AG08395 (cell line): ENCODE results near the gene MOCS3.

Experiments
- DNase-seq: peaks from one replicate; pipeline ENCODE4 v3.0.0; 2012; ENCODE audit warnings: mixed read lengths, low spot score

MOCS3 gene

GRCh38 chr20:50958615-50959542 is at the start of gene MOCS3:
TSS of gene MOCS3 (plus strand) at chr20:50958818. CDS start at chr20:50958843, 25 bp downstream.
- DNase-seq = peak; percentile 89

- no peak for DNase-seq
Observed at GRCh38 chr20:50909413-50909812, 49.2 kb upstream of the MOCS3 start.

- DNase-seq = peak; percentile 83
Observed at GRCh38 chr20:50911030-50911429, 47.6 kb upstream of the MOCS3 start.

GRCh38 chr20:50911716-50912115 is 46.9 kb upstream of the MOCS3 start:
- DNase-seq = no peak

- peak; percentile 62 for DNase-seq
Observed at GRCh38 chr20:50913690-50914375, 44.8 kb upstream of the MOCS3 start.

- DNase-seq = peak; percentile 52
Observed at GRCh38 chr20:50915424-50915823, 43.2 kb upstream of the MOCS3 start.

GRCh38 chr20:50916257-50916656 is 42.4 kb upstream of the MOCS3 start:
- DNase-seq = no peak

GRCh38 chr20:50916934-50917333 is 41.7 kb upstream of the MOCS3 start:
- DNase-seq = no peak

- peak; percentile 33 for DNase-seq
Observed at GRCh38 chr20:50918403-50918802, 40.2 kb upstream of the MOCS3 start.

- peak; percentile 41 for DNase-seq
Observed at GRCh38 chr20:50919567-50919966, 39.1 kb upstream of the MOCS3 start.

- DNase-seq = peak; percentile 36
Observed at GRCh38 chr20:50920997-50921396, 37.6 kb upstream of the MOCS3 start.

GRCh38 chr20:50921803-50922501 is 36.7 kb upstream of the MOCS3 start:
- DNase-seq = no peak

- no peak for DNase-seq
Observed at GRCh38 chr20:50924261-50924920, 34.2 kb upstream of the MOCS3 start.

- DNase-seq = no peak
Observed at GRCh38 chr20:50926530-50926929, 32.1 kb upstream of the MOCS3 start.

- no peak for DNase-seq
Observed at GRCh38 chr20:50928469-50928868, 30.1 kb upstream of the MOCS3 start.

GRCh38 chr20:50929299-50930138 is 29.1 kb upstream of the MOCS3 start:
- DNase-seq = peak; percentile 85

GRCh38 chr20:50930139-50930975 is 28.3 kb upstream of the MOCS3 start:
- no peak for DNase-seq

- no peak for DNase-seq
Observed at GRCh38 chr20:50930976-50931305, 27.7 kb upstream of the MOCS3 start.

- peak; percentile 84 for DNase-seq
Observed at GRCh38 chr20:50931306-50932015, 27.2 kb upstream of the MOCS3 start, which contains the start of gene ADNP. TSS of gene ADNP (minus strand) at chr20:50931437. CDS start at chr20:50903996, 27,441 bp downstream.
